Subcutaneous abdominal adipose tissue (tissue), 5 donors: ENCODE data around the gene RGS18.
"Not testable (repeated sequence)": the region's sequence is repeated elsewhere in the genome, so short reads cannot be mapped to it uniquely, and the experiment has no call there.

ENCODE experiments used
- H3K27ac ChIP-seq: one replicate; pipeline ENCODE4 v1.7.0; 2013; ENCODE audit warnings: low read depth, mild to moderate bottlenecking, inconsistent platforms, low read length, moderate library complexity
- H3K27me3 ChIP-seq, 5 donors: one replicate each; pipeline ENCODE4 v1.7.0; 2013; ENCODE audit warnings: low read length in 5 of 5, inconsistent platforms in 1 of 5; ENCODE audit not compliant: control insufficient read depth in 5 of 5, insufficient read depth in 4 of 5
- H3K36me3 ChIP-seq, 5 donors: one replicate each; pipeline ENCODE4 v1.7.0; 2013; ENCODE audit warnings: low read length in 5 of 5; ENCODE audit not compliant: control insufficient read depth in 5 of 5, insufficient read depth in 5 of 5
- H3K4me1 ChIP-seq, 5 donors: one replicate each; pipeline ENCODE4 v1.7.0; 2013; ENCODE audit warnings: low read length in 5 of 5, mild to moderate bottlenecking in 3 of 5, moderate library complexity in 1 of 5; ENCODE audit not compliant: control insufficient read depth in 5 of 5, insufficient read depth in 5 of 5
- H3K4me3 ChIP-seq, 5 donors: one replicate each; pipeline ENCODE4 v1.7.0; 2013; ENCODE audit warnings: low read length in 5 of 5, low read depth in 1 of 5
- H3K9ac ChIP-seq, 5 donors: one replicate each; pipeline ENCODE4 v1.7.0; 2013; ENCODE audit warnings: low read length in 5 of 5, mild to moderate bottlenecking in 4 of 5, moderate library complexity in 3 of 5
- H3K9me3 ChIP-seq, 5 donors: one replicate each; pipeline ENCODE4 v1.7.0; 2013; ENCODE audit warnings: low read length in 5 of 5; ENCODE audit not compliant: control insufficient read depth in 5 of 5
- donor health status: healthy.
- donor health status: healthy.
- donor health status: healthy.
- donor health status: healthy.
- donor health status: healthy.

Gene RGS18

GRCh38 chr1:192158181-192158580 lies at the start of gene RGS18:
RGS18 (plus strand) TSS chr1:192158462; CDS start chr1:192158638, 176 bp downstream.
- no peak within 1 kb of the TSS for H3K4me3 ChIP-seq
- no peaks in the 10 kb centered on the region for H3K27me3 ChIP-seq
- no peaks in the 10 kb centered on the region for H3K4me1 ChIP-seq
- no peak within 1 kb of the TSS for H3K9ac ChIP-seq
- H3K9me3 ChIP-seq = no peaks in the 10 kb centered on the region
- H3K27ac ChIP-seq = no peak within 1 kb of the TSS
- no peaks in the 10 kb centered on the region for H3K36me3 ChIP-seq

GRCh38 chr1:192109576-192109975 lies 48.7 kb upstream of the RGS18 start:
- Histone ChIP-seq H3K27ac (no peak overlapping the region), H3K27me3 (no peaks in the 10 kb centered on the region), H3K36me3 (no peaks in the 10 kb centered on the region), H3K9me3 (no peaks in the 10 kb centered on the region), H3K4me3 (no peak overlapping the region), H3K4me1 (no peaks in the 10 kb centered on the region), H3K9ac (no peak overlapping the region)

- Histone ChIP-seq H3K27ac (no peak overlapping the region), H3K27me3 (no peaks in the 10 kb centered on the region)
These were observed 43.3 kb upstream of the RGS18 start for GRCh38 chr1:192115000-192115399.

GRCh38 chr1:192118881-192119405 lies 39.3 kb upstream of the RGS18 start:
- no peaks in the 10 kb centered on the region for H3K36me3 ChIP-seq
- no peak overlapping the region for H3K27ac ChIP-seq
- H3K9me3 ChIP-seq = peaks cover 0 to 4% (median 0%) of the 10 kb centered on the region in 5 donors
- H3K27me3 ChIP-seq = no peaks in the 10 kb centered on the region
- no peaks in the 10 kb centered on the region for H3K4me1 ChIP-seq
- no peak overlapping the region for H3K4me3 ChIP-seq
- H3K9ac ChIP-seq = no peak overlapping the region

More at GRCh38 chr1:192115000-192115399, 43.3 kb upstream of the RGS18 start:
- Histone ChIP-seq H3K4me3 (no peak overlapping the region), H3K4me1 (no peaks in the 10 kb centered on the region), H3K36me3 (no peaks in the 10 kb centered on the region), H3K9me3 (no peaks in the 10 kb centered on the region), H3K9ac (no peak overlapping the region)

GRCh38 chr1:192119701-192120100 lies 38.6 kb upstream of the RGS18 start:
- peaks cover 0 to 4% (median 0%) of the 10 kb centered on the region in 5 donors for H3K9me3 ChIP-seq
- no peaks in the 10 kb centered on the region for H3K4me1 ChIP-seq
- no peak overlapping the region for H3K4me3 ChIP-seq
- H3K27me3 ChIP-seq = no peaks in the 10 kb centered on the region
- no peaks in the 10 kb centered on the region for H3K36me3 ChIP-seq
- H3K9ac ChIP-seq = no peak overlapping the region
- no peak overlapping the region for H3K27ac ChIP-seq

GRCh38 chr1:192122668-192123067 lies 35.6 kb upstream of the RGS18 start:
- H3K36me3 ChIP-seq = no peaks in the 10 kb centered on the region
- H3K9ac ChIP-seq = no peak overlapping the region
- H3K27ac ChIP-seq = no peak overlapping the region
- no peak overlapping the region for H3K4me3 ChIP-seq
- H3K27me3 ChIP-seq = no peaks in the 10 kb centered on the region
- no peaks in the 10 kb centered on the region for H3K4me1 ChIP-seq
- peaks cover 0 to 4% (median 0%) of the 10 kb centered on the region in 5 donors for H3K9me3 ChIP-seq

GRCh38 chr1:192123212-192123611 lies 35.0 kb upstream of the RGS18 start:
- H3K4me3 ChIP-seq = no peak overlapping the region

GRCh38 chr1:192126030-192126619 lies 32.1 kb upstream of the RGS18 start:
- Histone ChIP-seq H3K9me3 (no peaks in the 10 kb centered on the region), H3K27me3 (no peaks in the 10 kb centered on the region), H3K27ac (no peak overlapping the region), H3K9ac (no peak overlapping the region), H3K4me3 (no peak overlapping the region), H3K4me1 (no peaks in the 10 kb centered on the region), H3K36me3 (no peaks in the 10 kb centered on the region)

More at GRCh38 chr1:192123212-192123611, 35.0 kb upstream of the RGS18 start:
- peaks cover 0 to 4% (median 0%) of the 10 kb centered on the region in 5 donors for H3K9me3 ChIP-seq
- H3K36me3 ChIP-seq = no peaks in the 10 kb centered on the region
- H3K27ac ChIP-seq = no peak overlapping the region
- H3K9ac ChIP-seq = no peak overlapping the region
- H3K4me1 ChIP-seq = no peaks in the 10 kb centered on the region
- H3K27me3 ChIP-seq = no peaks in the 10 kb centered on the region

- Histone ChIP-seq H3K4me3 (no peak overlapping the region), H3K27me3 (no peaks in the 10 kb centered on the region), H3K9me3 (no peaks in the 10 kb centered on the region), H3K36me3 (no peaks in the 10 kb centered on the region), H3K27ac (no peak overlapping the region), H3K4me1 (no peaks in the 10 kb centered on the region), H3K9ac (no peak overlapping the region)
These were observed 28.1 kb upstream of the RGS18 start for GRCh38 chr1:192130175-192130574.

- not testable (repeated sequence) for H3K27me3 ChIP-seq, H3K27ac ChIP-seq, H3K4me1 ChIP-seq, H3K9ac ChIP-seq, H3K4me3 ChIP-seq, H3K9me3 ChIP-seq, H3K36me3 ChIP-seq
These were observed 27.4 kb upstream of the RGS18 start for GRCh38 chr1:192130865-192131264.
